ENCODE results near the gene PRPSAP1.

PRPSAP1 gene

DNA sequence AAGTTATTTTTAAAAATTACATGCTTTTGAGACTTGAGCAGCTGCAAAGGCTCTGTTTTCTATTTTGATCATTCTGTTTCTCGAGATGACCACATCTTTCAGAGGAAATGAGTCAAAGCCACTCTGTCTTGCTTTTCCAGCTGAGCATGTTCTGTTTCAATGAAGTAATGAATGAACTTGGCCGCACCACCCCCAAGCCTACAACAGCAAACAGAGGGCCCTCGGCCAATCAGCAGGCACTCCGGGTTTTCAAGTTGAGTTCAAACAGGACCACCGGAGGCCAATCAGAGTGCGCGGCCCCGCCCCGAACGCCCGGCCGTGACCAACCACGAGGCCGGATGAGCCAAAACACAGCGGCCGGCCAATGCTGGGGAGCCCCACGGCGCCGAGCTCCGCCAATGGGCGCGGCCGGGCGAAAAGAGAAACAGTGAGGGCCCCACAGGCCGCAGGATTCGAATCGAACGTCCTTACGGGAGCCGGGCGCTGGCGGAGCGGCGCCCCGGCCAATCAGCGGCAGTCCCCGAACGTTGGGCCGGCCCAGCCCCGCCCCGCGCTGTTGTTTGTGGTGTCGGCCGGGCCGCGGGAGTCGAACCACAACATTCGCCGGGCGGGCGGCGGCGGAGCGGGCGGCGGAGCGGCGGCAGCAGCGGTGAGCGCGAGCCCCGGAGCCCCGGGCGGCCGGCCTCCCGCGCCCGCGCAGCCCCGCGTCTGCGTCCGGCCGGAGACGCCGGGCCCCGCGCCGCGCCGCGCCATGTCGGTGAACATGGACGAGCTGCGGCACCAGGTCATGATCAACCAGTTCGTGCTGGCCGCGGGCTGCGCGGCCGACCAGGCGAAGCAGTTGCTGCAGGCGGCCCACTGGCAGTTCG is 88.7 kb downstream of the PRPSAP1 start, which contains the start of gene UBALD2:
Gene UBALD2, plus strand, starts transcription at position 594 of the 869 bp plus-strand sequence. Its CDS starts 158 bp downstream, at position 752.
- peak; percentile 91 to 100 (median 95) for DNase-seq

DNA sequence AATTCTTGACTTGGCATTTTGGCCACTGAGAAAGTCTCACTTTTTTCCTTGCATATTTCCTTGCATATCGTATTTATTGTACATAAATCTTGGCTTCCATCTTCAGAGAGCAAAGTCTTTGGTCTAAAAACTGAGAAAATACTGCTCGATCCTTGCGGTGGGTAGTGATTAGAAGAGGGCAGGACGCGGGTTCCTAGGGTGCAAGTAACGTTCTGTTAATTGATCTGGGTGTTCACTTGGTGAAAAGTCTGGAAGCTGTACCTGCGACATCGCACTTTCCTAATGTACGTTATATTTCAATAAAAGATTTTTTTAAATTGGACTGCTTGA is 89.3 kb downstream of the PRPSAP1 start:
- DNase-seq, result no peak

DNA sequence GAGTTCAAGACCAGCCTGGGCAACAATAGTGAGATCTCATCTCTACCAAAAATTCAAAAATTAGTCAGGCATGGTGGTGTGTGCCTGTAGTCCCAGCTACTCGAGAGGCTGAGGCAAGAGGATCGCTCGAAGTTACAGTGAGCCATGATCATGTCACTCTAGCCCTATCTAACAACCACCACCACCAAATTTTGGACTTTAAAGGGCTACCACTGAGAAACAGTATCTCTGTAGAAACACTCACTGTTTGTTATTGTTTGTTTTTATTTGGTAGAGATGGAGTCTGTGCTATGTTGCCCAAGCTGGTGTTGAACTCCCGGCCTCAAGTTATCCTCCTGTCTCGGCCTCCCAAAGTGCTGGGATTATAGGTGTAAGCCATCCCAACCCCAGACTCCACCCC is 89.8 kb downstream of the PRPSAP1 start:
- no peak for DNase-seq

DNA sequence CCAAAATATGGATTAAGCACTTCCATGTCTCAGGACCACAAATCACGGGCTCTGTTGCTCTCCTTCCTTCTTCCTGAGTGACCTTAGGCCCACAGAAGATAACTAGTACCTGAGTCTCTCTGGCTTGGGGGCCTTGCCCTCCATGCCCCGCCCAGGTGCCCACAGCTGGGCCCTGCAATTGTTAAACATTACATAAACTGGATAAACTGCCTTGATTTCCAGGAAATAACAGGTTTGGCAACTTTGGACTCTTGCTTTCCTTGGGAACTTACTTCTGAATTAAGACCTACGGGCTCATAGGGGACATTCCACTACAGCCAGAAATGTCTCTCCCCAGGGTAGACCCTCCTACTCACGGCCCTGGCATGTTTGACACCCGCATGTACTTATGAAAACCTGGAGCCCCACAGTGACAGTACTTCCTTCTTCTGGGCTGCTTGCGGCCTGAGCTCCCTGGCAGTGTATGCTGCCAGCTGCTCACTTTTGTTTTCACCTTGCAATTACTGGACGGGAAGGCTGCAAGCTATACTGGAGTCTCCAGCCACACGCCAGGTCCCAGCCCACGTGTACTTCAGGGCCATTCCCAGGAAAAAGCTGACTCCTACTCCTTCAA is 90.9 kb downstream of the PRPSAP1 start:
- DNase-seq, result peak in 1 of 5 donors; percentile 59

DNA sequence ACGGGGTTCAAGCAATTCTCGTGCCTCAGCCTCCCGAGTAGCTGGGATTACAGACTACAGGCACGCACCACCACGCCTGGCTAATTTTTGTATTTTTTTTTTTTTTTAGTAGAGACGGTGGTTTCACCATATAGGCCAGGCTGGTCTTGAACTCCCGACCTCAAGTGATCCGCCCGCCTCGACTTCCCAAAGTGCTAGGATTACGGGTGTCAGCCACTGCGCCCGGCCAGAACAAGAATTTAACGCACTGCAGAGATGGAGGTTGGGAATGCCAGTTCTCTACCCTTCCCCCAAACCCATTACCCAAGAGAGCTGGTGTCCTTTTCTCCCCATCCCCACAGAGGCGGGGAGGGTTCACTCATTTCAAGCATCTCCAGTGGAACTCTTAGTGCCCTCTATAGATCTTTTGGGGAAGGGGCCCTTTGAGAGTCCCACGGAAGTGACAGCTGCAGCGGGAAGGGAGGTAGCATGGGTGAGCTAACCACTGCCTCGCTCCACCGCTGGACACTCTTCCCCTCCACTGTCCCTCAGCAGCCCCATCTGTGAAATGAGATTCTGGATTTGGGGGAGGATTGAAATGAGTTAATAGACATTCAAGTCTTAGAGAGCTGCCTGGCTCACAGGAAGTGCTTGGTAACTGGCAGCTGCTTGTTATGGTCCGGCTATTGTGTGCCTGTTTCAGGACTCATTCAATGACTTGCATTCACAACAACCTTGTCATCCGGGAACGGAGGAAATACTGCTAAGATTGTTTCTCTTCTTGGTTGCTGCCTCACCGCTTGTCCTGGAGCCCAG is 92.1 kb downstream of the PRPSAP1 start:
- DNase-seq, result peak in 1 of 5 donors; percentile 75

DNA sequence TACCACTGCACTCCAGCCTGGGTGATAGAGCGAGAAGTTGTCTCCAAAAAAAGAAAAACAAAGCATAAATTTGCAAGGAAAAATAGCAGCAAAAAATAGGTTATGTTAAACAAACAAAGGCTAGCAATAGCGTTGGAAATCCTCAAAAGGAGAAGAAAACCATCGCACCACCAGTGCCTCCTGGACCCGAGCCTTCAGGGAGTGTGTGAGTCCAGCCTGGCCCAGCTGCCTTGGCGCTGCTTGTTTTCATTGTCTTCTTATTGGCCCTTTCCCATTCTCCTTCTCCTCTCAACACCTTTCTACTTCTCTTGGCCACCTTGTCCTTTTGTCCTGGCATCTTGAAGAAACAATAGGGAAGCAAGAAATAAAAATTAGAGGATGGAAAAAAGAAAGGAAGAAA is 93.0 kb downstream of the PRPSAP1 start:
- no peak for DNase-seq

DNA sequence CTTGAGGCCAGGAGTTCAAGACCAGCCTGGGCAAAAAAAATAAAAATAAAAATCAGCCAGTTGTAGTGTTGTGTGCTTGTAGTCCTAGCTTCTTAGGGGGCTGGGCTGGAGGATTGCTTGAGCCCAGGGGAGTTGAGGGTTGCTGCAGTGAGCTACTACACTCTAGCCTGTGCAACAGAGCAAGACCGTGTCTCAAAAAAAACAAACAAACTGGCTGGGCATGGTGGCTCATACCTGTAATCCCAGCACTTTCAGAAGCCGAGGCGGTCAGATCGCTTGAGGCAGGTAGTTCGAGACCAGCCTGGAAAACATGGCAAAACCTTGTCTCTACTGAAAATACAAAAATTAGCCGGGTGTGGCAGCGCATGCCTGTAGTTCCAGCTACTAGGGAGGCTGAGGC is 93.5 kb downstream of the PRPSAP1 start:
- no peak for DNase-seq

Data from T-helper 1 cell (primary cell).